K562 (cell line): ENCODE measurements around the gene EGR1. TPM values are rescaled to one million over a fixed set of nuclear protein-coding genes. Genes with fewer than 3 reads are reported as not detected.

ENCODE experiments used
- ATAC-seq: fragments of 200-7000 bp; cut with Tn5 transposase; 3 replicates; pipeline ENCODE4 v1.9.1; 2020; ENCODE audit warnings: moderate library complexity
- BruUV-seq: library from RNA; stranded (reverse); fragments of 400-500 nt; replicated peaks from 2 replicates; lab custom pipeline; 2021; lab: Mats Ljungman, UMichigan
- CTCF ChIA-PET: fragments of 300-600 bp; formaldehyde crosslinking; extraction: SDS; loops from one replicate; lab custom pipeline; 2021; ENCODE audit warnings: low intra/inter-chr PET ratio; lab: Yijun Ruan, JAX
- POLR2A ChIA-PET: fragments of 300-600, 350-650 bp; sonication (Branson Sonifier 250); formaldehyde crosslinking; extraction: SDS; loops from one replicate; lab custom pipeline; 2021; ENCODE audit warnings: antibody characterized with exemption, inconsistent platforms; lab: Yijun Ruan, JAX
- DNase-seq, 4 experiments: peaks; one replicate each; pipeline versions ENCODE4 v3.0.0 to v3.0.0-alpha.2; 2011 to 2018; ENCODE audit warnings: low spot score in 3 of 4, mixed read lengths in 3 of 4; ENCODE audit errors: extremely low read depth in 1 of 4
- FAIRE-seq: peaks from 2 replicates; lab custom pipeline; 2011; peaks lifted over from hg19 to GRCh38; lab: Jason Lieb, UNC
- H2AFZ ChIP-seq: 2 replicates; pipeline ENCODE4 v1.6.0; 2011; ENCODE audit warnings: low read depth, low read length, control low read depth, inconsistent platforms
- H3K27ac ChIP-seq: fragments of 200-600 bp; 3 replicates; pipeline ENCODE4 v1.8.0; 2011; ENCODE audit warnings: low read depth, mild to moderate bottlenecking, control low read depth, inconsistent platforms, low read length, moderate library complexity, mixed read lengths; ENCODE audit errors: extremely low read depth
- H3K27me3 ChIP-seq, 2 experiments: fragments of 300-600 bp in 1 of 2; 2 replicates in 1 of 2; 3 replicates in 1 of 2; pipeline versions ENCODE4 v1.6.0 to v1.8.0; 2011; ENCODE audit warnings: inconsistent platforms in 2 of 2, low read length in 2 of 2, mild to moderate bottlenecking in 1 of 2, mixed read lengths in 1 of 2, moderate library complexity in 1 of 2; ENCODE audit not compliant: control insufficient read depth in 2 of 2, insufficient read depth in 2 of 2
- H3K36me3 ChIP-seq: fragments of 300-600 bp; 3 replicates; pipeline ENCODE4 v1.8.0; 2011; ENCODE audit warnings: mild to moderate bottlenecking, low read length, inconsistent platforms; ENCODE audit not compliant: control insufficient read depth, insufficient read depth
- H3K4me1 ChIP-seq, 2 experiments: fragments of 200-600 bp in 1 of 2; replicated peaks in 1 of 2; 2 replicates in 1 of 2; 3 replicates in 1 of 2; pipeline versions ENCODE4 v1.5.1 to v1.8.0; 2011; ENCODE audit warnings: inconsistent platforms in 2 of 2, low read length in 2 of 2, mild to moderate bottlenecking in 1 of 2, mixed read lengths in 1 of 2, moderate library complexity in 1 of 2; ENCODE audit not compliant: control insufficient read depth in 2 of 2, insufficient read depth in 2 of 2
- H3K4me2 ChIP-seq: 2 replicates; pipeline ENCODE4 v1.6.1; 2011; ENCODE audit warnings: low read length, control low read depth, inconsistent platforms, mixed read lengths; ENCODE audit not compliant: insufficient read depth
- H3K4me3 ChIP-seq: fragments of 200-600 bp; sonication (generic), shearing (Covaris generic); 2 replicates; pipeline ENCODE4 v1.5.1; 2016; ENCODE audit warnings: control low read depth, inconsistent platforms
- H3K79me2 ChIP-seq: fragments of 200-600 bp; 3 replicates; pipeline ENCODE4 v1.8.0; 2011; ENCODE audit warnings: low read length, inconsistent platforms; ENCODE audit not compliant: control insufficient read depth, insufficient read depth
- H3K9ac ChIP-seq, 2 experiments: 2 replicates each; pipeline versions ENCODE4 v1.6.0 to v1.6.1; 2011; ENCODE audit warnings: low read depth in 2 of 2, low read length in 2 of 2, control low read depth in 1 of 2, inconsistent platforms in 1 of 2, mild to moderate bottlenecking in 1 of 2, mixed read lengths in 1 of 2; ENCODE audit not compliant: insufficient read depth in 1 of 2
- H3K9me1 ChIP-seq: one replicate; pipeline ENCODE4 v1.6.0; 2011; ENCODE audit warnings: inconsistent platforms, mild to moderate bottlenecking, low read length, moderate library complexity; ENCODE audit not compliant: control insufficient read depth, insufficient read depth
- H3K9me3 ChIP-seq: replicated peaks from 2 replicates; pipeline ENCODE4 v1.5.1; 2011; ENCODE audit warnings: low read depth, low read length, inconsistent platforms; ENCODE audit not compliant: control insufficient read depth, insufficient read depth
- H4K20me1 ChIP-seq: replicated peaks from 2 replicates; pipeline ENCODE4 v1.6.1; 2011; ENCODE audit warnings: low read length, inconsistent platforms, mixed read lengths; ENCODE audit not compliant: control insufficient read depth, insufficient read depth
- FOXO4 ChIP-seq: fragments of 450-650 bp; formaldehyde crosslinking; IDR thresholded peaks from 2 replicates; pipeline ENCODE4 v1.4.0; 2020; ENCODE audit warnings: mild to moderate bottlenecking, moderate library complexity
- HDAC1 ChIP-seq, 2 experiments: fragments of 450-650 bp; IDR thresholded peaks; 2 replicates each; pipeline ENCODE4 v1.6.1; 2016 to 2017; ENCODE audit warnings: inconsistent platforms in 1 of 2, mild to moderate bottlenecking in 1 of 2, moderate library complexity in 1 of 2
- HDAC6 ChIP-seq: IDR thresholded peaks from 2 replicates; pipeline ENCODE4 v1.6.1; 2012; ENCODE audit warnings: low read depth, mild to moderate bottlenecking, control low read depth, inconsistent platforms, low read length, moderate library complexity
- KHSRP ChIP-seq: fragments of 450-650 bp; IDR thresholded peaks from 2 replicates; pipeline ENCODE4 v1.6.1; 2017
- LEF1 ChIP-seq: fragments of 450-650 bp; IDR thresholded peaks from 2 replicates; pipeline ENCODE4 v1.6.1; 2016; ENCODE audit warnings: mild to moderate bottlenecking
- MAZ ChIP-seq, 2 experiments: fragments of 450-650 bp in 1 of 2; sonication (generic) in 1 of 2; formaldehyde crosslinking; IDR thresholded peaks in 1 of 2; conservative IDR thresholded peaks in 1 of 2; 2 replicates each; pipeline versions ENCODE4 v1.4.0 to v1.5.0; 2020; ENCODE audit warnings: mild to moderate bottlenecking in 1 of 2, missing genetic modification reagents in 1 of 2
- MTA1 ChIP-seq: fragments of 450-650 bp; IDR thresholded peaks from 2 replicates; pipeline ENCODE4 v1.6.1; 2017; ENCODE audit warnings: borderline replicate concordance
- PATZ1 ChIP-seq: fragments of 250-450 bp; sonication (Bioruptor Pico); IDR thresholded peaks from 2 replicates; pipeline ENCODE4 v1.5.0; 2020; ENCODE audit warnings: mild to moderate bottlenecking, borderline replicate concordance
- POLR2A ChIP-seq: fragments of 450-650 bp; conservative IDR thresholded peaks from 2 replicates; pipeline ENCODE4 v1.6.1; 2016
- RBM22 ChIP-seq: fragments of 200-400 bp; formaldehyde crosslinking; IDR thresholded peaks from 2 replicates; pipeline ENCODE4 v1.6.1; 2018; ENCODE audit warnings: low read length, low read depth; ENCODE audit not compliant: poor library complexity, severe bottlenecking
- ZBTB9 ChIP-seq: fragments of 450-650 bp; formaldehyde crosslinking; IDR thresholded peaks from 2 replicates; pipeline ENCODE4 v1.4.0; 2020; ENCODE audit warnings: mild to moderate bottlenecking, moderate library complexity
- ZNF551 ChIP-seq: fragments of 250-450 bp; sonication (Bioruptor Pico); IDR thresholded peaks from 2 replicates; pipeline ENCODE4 v1.5.0; 2021; ENCODE audit warnings: mild to moderate bottlenecking, moderate library complexity
- ZNF583 ChIP-seq: fragments of 250-450 bp; sonication (Bioruptor Pico); IDR thresholded peaks from 2 replicates; pipeline ENCODE4 v1.4.0; 2020
- WGBS: fragments of 100-300 bp; shearing (Covaris generic); methylation state at CpG from one replicate; pipeline ENCODE4 v1.1.6; 2016; ENCODE audit warnings: low coverage, mixed read lengths; ENCODE audit not compliant: insufficient coverage; ENCODE audit errors: missing lambda C conversion rate; 5-methylcytosine and 5-hydroxymethylcytosine counted together
- in situ Hi-C: fragments of 300-500 bp; cut with MboI; formaldehyde crosslinking; loops from 4 replicates; pipeline ENCODE4 v1.15.0; 2018; ENCODE audit warnings: inconsistent platforms, mixed read lengths
- intact Hi-C: fragments of 100-400 bp; cut with micrococcal nuclease; formaldehyde crosslinking; loops from 2 replicates; pipeline ENCODE4 v1.14.2; 2022
- polyA plus RNA-seq, 8 experiments: library from polyadenylated mRNA; depleted of rRNA in 4 of 8; stranded (reverse) in 5 of 8; unstranded in 3 of 8; fragments of >200 nt; fragmentation: Nextera tagmentation in 2 of 8; fragmentation: Illumina TruSeq in 1 of 8; extraction: Ambion mirVana in 2 of 8; extraction: Trizol in 1 of 8; gene quantifications; 2 replicates each; pipeline versions ENCODE4 v1.2.1 to v1.2.3, GENCODE V29; 2011 to 2014; ENCODE audit warnings: inconsistent platforms in 1 of 8, missing spikeins in 1 of 8
- total RNA-seq, 7 experiments: library from RNA; depleted of rRNA in 6 of 7; stranded (reverse); fragments of >200 nt in 6 of 7; fragmentation: Illumina TruSeq in 2 of 7; extraction: Trizol in 2 of 7; gene quantifications; 2 replicates each; pipeline versions ENCODE4 v1.2.1 to v1.2.3, GENCODE V29; 2011 to 2021; ENCODE audit warnings: low replicate concordance in 1 of 7
- TF ChIP-seq, protein P1 (sequence below): sonication (generic); formaldehyde crosslinking; IDR thresholded peaks from 2 replicates; pipeline ENCODE4 v1.9.0; 2022; ENCODE audit warnings: mild to moderate bottlenecking, missing genetic modification reagents
- TF ChIP-seq, protein P2 (sequence below): fragments of 250-450 bp; sonication (Bioruptor Pico); IDR thresholded peaks from 2 replicates; pipeline ENCODE4 v1.8.0; 2022; ENCODE audit warnings: inconsistent platforms

Gene EGR1
- total and polyA plus RNA-seq, 9 of the 15 experiments (the other 6 are each of a cell fraction or from before 2014, with no cell fraction given) = 1.3 to 132 (median 21.5) TPM

DNA sequence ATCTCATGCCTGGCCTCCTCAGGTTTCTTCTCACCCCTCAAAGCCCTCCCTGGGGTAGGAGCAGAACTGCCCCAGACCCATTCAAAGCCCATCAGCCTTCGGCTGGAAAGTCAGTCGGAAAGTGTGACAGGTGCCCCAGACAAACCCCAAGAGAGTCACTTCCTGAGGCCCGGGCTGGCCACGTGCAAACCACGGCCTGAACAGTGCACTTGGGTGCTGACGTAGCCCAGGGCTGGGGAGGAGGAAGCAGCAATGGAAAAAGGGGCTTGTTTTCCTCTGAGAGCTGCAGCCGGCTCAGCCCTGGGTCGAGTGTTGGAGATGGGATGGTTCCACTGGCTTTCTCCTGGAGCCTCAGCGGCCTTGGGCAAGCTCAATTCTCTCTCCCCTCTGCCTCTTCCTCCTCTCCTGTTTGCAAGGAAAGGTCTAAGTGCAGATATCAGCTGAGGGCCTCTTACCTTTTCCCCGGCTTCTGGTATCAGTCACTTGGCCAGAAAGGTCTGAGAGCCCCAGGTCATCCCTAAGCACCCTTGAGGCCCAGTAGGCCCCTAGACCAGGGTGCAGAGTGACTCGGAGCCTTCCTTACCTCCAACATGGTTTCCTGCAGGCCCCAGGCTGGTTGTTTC, 5.9 kb upstream of the EGR1 start:
- 62% methylated on average over 10 of the region's 11 CpGs for WGBS
- intact Hi-C loops (loop anchor here (10.0 kb wide), 1 partner anchor 175 kb away; no protein-coding TSS in a partner anchor), in situ Hi-C loops (no loop called here)
- POLR2A ChIA-PET = interaction anchor here (0.6 to 2.2 kb wide), 3 partner anchors 28 to 84 kb away, joined by 3 to 9 read pairs (median 3); partner anchors contain the start of gene ETF1
- H3K9me1 ChIP-seq = no peaks in the 10 kb centered on the region
- no peaks in the 10 kb centered on the region for H3K9me3 ChIP-seq
- H3K4me1 ChIP-seq = peaks cover 21 to 38% of the 10 kb centered on the region in 2 experiments
- H2AFZ ChIP-seq = peak overlapping the region; percentile 49
- H3K4me2 ChIP-seq = no peak overlapping the region; the same call in 1 of the 2 replicates
- H3K27ac ChIP-seq = no peak overlapping the region
- H3K4me3 ChIP-seq = no peak overlapping the region
- H4K20me1 ChIP-seq = no peaks in the 10 kb centered on the region
- CTCF ChIA-PET = interaction anchor here (0.6 kb wide), 1 partner anchor 1063 kb away, joined by 3 read pairs; no protein-coding TSS in a partner anchor
- H3K27me3 ChIP-seq = no peaks in the 10 kb centered on the region
- ATAC-seq = no peak
- BruUV-seq = no TSS peak
- peak overlapping the region in 1 of 2 experiments; percentile 78; a peak in 2 of 4 replicates for H3K9ac ChIP-seq
- no peak for DNase-seq
- H3K79me2 ChIP-seq = no peaks in the 10 kb centered on the region
- H3K36me3 ChIP-seq = no peaks in the 10 kb centered on the region
- FAIRE-seq = no peak
- TF ChIP-seq, protein P1, sequence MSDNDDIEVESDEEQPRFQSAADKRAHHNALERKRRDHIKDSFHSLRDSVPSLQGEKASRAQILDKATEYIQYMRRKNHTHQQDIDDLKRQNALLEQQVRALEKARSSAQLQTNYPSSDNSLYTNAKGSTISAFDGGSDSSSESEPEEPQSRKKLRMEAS = peak; percentile 56; the same call in 1 of the 2 replicates
- TF ChIP-seq ZNF583 (CRISPR knock-in tag) = 0 out of 2 replicates have a peak, but pooled peaks have one; percentile 29
- no peak for TF ChIP-seq KHSRP
- TF ChIP-seq PATZ1 (CRISPR knock-in tag) = no peak
- TF ChIP-seq FOXO4 = no peak
- TF ChIP-seq HDAC1 (IDR thresholded peaks at IDR 0.05) = no peak
- no peak for TF ChIP-seq POLR2A
- TF ChIP-seq HDAC6 = no peak
- peak; percentile 66; the same call in 1 of the 2 replicates for TF ChIP-seq ZBTB9 (CRISPR knock-in tag)
- TF ChIP-seq RBM22 = no peak
- TF ChIP-seq, protein P2, sequence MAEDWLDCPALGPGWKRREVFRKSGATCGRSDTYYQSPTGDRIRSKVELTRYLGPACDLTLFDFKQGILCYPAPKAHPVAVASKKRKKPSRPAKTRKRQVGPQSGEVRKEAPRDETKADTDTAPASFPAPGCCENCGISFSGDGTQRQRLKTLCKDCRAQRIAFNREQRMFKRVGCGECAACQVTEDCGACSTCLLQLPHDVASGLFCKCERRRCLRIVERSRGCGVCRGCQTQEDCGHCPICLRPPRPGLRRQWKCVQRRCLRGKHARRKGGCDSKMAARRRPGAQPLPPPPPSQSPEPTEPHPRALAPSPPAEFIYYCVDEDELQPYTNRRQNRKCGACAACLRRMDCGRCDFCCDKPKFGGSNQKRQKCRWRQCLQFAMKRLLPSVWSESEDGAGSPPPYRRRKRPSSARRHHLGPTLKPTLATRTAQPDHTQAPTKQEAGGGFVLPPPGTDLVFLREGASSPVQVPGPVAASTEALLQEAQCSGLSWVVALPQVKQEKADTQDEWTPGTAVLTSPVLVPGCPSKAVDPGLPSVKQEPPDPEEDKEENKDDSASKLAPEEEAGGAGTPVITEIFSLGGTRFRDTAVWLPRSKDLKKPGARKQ = no peak
- no peak for TF ChIP-seq ZNF551 (CRISPR knock-in tag)
- TF ChIP-seq LEF1 = no peak
- no peak for TF ChIP-seq MTA1
- 0 out of 4 replicates have a peak, but pooled peaks of 1 of the 2 experiments have one; percentile 36 for TF ChIP-seq MAZ (CRISPR knock-in tag; conservative IDR thresholded peaks at IDR 0.05 in 1 of 2, IDR thresholded peaks at IDR 0.05 in 1 of 2)
